GM21619 (cell line): ENCODE measurements around the gene USO1.
A peak's percentile ranks its signal among the peaks of the same experiment; 100 is the strongest.
"Not testable (repeated sequence)": the region's sequence is repeated elsewhere in the genome, so short reads cannot be mapped to it uniquely, and the experiment has no call there.

Experiments
- ATAC-seq: cut with Tn5 transposase; IDR thresholded peaks from one replicate; pipeline ENCODE4 v1.9.1; 2021; ENCODE audit not compliant: unreplicated experiment

Gene USO1, protein sequence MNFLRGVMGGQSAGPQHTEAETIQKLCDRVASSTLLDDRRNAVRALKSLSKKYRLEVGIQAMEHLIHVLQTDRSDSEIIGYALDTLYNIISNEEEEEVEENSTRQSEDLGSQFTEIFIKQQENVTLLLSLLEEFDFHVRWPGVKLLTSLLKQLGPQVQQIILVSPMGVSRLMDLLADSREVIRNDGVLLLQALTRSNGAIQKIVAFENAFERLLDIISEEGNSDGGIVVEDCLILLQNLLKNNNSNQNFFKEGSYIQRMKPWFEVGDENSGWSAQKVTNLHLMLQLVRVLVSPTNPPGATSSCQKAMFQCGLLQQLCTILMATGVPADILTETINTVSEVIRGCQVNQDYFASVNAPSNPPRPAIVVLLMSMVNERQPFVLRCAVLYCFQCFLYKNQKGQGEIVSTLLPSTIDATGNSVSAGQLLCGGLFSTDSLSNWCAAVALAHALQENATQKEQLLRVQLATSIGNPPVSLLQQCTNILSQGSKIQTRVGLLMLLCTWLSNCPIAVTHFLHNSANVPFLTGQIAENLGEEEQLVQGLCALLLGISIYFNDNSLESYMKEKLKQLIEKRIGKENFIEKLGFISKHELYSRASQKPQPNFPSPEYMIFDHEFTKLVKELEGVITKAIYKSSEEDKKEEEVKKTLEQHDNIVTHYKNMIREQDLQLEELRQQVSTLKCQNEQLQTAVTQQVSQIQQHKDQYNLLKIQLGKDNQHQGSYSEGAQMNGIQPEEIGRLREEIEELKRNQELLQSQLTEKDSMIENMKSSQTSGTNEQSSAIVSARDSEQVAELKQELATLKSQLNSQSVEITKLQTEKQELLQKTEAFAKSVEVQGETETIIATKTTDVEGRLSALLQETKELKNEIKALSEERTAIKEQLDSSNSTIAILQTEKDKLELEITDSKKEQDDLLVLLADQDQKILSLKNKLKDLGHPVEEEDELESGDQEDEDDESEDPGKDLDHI

DNA sequence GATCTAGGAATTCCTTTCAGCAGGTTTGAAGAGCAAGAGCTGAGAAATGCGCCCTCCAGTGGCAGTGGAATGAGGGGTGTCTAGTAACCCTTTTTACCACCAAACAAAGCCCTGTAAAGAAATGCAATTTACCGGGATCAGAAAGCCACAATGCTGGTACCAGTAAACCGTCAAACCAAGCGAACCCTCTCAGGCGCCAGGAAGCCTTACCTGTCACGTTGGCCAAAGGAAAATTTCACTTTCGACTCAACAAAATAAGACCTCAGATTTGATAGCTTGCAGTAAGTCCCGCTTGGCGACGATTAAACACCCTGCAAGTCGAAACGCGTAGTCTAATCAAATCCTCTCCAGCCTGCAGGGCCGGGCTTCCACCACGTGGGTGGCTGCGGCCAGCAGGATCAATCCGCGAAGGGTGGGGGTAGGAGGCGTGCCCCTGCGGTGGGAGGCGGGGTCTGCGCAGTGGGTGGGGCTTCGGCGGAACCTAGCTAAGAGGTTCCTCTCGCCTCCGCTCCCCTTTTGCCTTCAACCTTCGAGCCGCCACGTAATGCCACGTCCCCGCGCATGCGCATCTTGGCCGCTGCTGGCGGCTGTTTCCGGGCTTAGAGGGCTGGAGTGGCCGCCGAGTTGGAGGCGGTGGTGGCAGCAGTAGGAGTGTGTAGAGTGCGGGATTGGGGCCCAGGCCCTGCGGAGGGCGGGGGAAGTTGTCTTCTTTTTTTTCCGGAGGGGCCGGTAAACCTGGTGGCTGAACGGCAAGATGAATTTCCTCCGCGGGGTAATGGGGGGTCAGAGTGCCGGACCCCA, at the start of gene USO1:
Gene USO1 (plus strand): TSS at position 512 of the 801 bp plus-strand sequence. CDS start 243 bp downstream, at position 755.
- peak; percentile 82 for ATAC-seq

DNA sequence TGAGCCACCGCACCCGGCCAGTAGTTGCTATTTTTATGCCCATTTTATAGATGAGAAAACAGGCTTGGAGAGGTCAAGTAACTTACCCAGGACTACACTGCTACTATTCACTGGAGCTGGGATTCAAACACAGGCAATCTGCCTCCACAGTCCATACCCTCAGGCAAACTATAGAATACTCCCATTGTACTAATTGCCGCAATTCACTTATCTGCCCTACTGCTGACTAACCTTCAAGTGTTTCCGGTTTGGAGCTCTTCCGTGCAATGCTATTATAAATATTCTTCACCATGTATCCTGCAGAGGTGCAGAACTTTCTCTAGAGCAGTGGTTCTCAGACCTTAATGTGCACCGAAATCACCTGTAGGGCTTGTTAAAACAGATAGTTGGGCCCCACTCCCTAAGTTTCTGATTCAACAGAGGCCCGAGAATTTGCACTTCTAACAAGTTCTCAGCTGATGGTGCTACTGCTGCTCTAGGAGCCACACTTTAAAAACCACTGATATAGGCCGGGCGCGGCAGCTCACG, 49.3 kb upstream of the USO1 start:
- no peak for ATAC-seq

DNA sequence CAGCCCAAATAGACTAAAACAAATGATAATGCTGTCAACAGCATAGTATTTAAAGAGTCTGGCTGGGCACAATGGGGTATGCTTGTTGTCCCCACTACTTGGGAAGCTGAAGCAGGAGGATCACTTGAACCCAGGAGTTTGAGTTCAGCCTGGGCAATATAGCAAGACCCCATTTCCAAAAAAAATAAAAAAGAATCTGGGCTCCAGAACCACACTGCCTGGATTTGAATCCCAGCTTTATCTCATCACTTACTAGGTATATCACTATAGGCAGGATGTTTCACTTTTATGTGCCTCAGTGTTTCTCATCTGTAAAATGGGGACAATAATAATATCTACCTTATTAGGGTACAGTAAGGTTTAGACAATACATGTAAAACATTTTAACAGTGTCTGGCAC, 45.9 kb upstream of the USO1 start:
- no peak for ATAC-seq

DNA sequence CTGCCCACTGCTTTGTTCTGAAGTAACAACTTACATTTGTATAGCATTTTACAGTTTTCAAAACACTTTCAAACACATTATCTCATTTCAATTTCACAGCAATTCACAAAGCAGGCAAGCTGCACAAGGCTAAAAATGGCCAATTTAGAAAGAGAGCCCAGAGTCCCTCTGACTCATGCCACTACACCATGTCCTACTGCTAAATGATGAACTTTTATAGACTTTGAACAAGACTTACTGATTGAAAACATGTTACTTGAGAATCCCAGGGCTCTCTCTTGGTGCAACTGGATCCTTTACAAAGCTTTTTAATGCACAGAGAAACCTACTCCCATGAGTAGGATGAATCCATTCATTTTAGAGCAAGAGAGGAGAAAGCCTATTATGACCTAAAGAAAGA, 45.4 kb upstream of the USO1 start:
- no peak for ATAC-seq

DNA sequence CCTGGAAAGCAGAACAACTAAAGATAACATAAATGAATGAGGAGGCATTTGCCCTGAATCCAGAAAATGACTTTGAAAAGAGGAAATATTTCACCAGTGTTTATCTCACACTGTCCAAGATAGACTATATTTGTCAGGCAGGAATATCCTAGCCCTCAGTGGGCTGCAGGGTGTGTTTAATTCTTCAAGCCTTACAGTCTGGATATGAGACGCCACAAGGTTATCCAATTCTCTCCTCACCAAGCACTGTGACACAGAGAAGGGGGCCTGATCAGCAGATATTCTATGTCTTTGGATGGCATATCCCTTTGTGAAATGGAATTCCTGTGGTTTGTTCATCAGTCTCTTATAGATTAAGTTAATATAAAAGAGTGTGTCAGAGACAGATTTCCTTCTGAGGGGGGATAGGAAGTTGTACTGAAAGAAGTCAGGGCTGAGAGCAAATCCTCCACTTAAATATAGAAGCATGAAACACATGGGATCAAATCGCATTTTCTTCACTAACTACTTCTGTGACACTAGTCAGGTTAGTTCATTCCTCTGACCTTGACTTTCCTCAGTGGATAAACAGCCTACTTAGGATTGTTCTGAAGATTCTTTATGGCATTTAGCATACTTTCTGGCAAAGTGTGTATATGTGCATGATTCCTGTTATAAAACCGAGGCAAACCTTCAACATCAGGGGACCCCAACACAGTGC, 44.4 kb upstream of the USO1 start:
- ATAC-seq: no peak

DNA sequence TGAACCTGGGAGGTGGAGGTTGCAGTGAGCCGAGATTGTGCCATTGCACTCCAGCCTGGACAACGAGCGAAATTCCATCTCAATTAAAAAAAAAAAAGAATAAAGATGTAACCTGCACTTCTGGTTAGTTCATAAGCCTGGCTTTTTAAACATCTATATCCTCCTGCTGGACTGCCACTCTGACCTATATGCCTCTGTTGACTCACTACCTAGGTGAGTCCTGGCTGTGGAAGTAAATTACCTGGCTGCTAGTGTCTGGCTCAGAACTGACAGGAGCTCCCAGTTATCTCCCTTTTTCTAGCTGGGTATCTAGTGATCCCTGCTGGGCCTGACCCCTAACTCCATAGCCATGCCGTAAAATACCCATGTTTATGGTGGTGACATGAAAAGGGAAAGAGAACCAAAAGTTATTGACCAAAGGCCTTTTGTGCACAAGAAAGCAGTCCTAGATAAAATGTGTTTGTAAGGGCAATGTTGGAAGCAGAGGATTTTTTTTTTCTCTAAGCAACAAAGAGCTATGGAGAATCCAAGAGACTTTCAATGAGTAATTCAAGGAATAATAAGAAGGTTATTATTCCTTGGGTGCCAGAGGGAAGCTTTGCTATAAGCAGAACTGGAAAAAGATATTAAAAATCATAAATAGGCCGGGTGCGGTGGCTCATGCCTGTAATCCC, 40.8 kb upstream of the USO1 start:
- ATAC-seq: no peak

DNA sequence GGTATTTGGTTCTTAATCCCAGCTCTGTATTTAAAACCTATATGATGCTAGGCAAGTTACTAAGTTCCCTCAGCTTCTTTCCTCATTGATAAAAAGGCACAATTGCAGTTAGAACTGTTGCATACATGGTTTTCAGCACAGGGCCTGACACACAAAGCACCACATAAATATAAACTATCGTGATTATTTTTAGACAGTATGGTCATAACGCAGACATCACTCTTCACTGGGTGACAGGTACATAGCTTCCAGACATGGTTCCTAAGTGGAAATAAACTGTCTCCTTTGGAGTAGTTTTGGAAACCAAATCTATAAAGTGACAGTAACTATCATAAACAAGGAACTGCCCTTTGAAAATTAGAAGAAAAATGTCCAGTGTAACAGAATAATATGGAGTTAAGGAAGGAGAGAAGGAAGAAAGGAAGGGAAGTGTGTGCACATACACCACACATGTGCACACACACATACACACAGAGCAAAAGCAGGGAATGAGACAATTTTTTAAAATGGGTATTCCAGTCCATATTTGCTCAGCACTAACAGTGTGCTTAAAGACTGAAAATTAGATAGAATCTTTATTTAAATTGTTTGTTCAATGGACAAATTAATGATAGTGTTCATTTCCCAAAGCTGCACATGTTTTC, 38.7 kb upstream of the USO1 start:
- no peak for ATAC-seq

DNA sequence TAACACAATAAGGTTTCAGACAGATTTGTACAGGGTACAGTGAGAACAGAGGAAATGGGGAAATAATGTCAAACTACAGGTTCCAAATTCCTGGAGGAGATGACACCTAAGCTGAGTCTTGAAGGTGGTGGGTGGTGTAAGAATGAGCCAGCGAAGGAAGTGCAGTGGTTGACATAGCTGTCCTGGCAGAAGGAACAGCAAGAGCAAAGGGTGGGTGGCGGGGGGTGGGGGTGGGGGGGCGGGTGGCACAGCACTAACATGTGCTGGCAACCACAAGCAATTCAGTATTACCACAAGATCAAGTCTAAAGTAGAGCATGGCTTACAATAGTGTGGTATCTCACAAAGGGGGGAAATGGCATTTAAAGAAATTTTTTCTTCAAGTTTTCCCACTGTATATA, 38.0 kb upstream of the USO1 start:
- no peak for ATAC-seq

DNA sequence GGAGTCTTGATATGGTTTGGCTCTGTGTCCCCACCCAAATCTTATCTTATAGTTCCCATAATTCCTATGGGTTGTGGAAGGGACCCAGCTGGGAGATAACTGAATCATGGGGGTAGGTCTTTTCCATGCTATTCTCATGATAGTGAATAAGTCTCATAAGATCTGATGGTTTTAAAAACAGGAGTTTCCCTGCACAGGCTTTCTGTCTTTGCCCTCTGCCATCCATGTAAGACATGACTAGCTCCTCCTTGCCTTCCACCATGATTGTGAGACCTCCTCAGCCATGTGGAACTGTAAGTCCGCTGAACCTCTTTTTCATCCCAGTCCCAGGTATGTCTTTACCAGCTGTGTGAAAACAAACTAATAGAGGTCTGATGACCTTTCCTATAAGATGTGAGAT, 37.3 kb upstream of the USO1 start:
- not testable (repeated sequence) for ATAC-seq

DNA sequence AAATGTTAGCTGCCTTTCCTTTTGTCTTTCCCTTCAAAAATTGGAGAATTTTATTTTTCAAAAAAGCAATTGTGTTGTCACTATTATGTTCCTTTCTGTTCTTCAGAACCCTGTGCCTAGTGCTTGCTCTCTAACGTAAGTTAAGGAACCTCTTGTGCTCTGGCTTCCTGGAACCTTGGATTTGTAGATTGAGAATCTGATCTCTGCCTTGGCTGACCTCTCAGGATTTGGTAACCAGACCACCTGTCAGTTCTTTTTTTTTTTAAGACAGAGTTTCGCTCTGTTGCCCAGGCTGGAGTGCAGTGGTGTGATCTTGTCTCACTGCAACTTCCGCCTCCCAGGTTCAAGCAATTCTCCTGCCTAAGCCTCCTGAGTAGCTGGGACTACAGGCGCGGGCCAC, 32.3 kb upstream of the USO1 start:
- ATAC-seq: not testable (repeated sequence)

DNA sequence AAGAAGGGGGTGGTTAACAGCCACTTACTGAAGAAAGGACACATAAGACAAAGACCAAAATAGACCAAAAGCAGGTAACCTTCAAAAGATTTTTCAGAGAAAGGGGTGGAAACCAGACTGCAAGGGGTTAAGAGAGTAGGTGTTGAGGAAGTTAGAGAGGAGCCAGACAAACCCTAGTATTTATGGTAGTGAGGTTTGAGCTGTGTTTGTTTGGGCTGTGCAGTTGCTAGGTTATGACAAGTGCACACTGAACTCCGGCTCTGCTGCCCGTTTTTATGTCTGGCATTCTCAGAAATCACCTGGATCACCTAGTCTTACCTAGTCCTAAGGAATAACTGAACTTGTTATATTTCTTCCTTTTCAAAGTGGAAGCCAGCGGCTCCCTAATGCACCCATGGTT, 28.3 kb upstream of the USO1 start:
- ATAC-seq: no peak

DNA sequence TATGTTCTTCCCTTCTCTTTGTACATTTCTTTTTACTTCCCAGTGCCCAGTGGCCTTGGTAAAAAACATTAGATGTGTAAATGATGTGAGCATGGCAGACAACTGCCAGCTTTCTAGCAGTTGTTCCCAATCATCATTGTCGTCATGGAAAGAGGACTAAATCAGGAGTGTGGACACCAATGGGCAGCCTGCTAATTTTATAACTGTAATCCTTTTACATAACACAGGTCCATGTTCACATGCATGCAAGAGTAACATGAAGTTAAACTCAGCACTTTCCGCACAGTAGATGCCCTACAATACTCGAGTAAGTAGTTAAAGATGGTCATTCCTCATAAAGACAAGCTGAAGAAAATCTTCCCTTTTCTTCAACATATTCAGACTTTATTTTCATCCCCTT, 27.8 kb upstream of the USO1 start:
- no peak for ATAC-seq

DNA sequence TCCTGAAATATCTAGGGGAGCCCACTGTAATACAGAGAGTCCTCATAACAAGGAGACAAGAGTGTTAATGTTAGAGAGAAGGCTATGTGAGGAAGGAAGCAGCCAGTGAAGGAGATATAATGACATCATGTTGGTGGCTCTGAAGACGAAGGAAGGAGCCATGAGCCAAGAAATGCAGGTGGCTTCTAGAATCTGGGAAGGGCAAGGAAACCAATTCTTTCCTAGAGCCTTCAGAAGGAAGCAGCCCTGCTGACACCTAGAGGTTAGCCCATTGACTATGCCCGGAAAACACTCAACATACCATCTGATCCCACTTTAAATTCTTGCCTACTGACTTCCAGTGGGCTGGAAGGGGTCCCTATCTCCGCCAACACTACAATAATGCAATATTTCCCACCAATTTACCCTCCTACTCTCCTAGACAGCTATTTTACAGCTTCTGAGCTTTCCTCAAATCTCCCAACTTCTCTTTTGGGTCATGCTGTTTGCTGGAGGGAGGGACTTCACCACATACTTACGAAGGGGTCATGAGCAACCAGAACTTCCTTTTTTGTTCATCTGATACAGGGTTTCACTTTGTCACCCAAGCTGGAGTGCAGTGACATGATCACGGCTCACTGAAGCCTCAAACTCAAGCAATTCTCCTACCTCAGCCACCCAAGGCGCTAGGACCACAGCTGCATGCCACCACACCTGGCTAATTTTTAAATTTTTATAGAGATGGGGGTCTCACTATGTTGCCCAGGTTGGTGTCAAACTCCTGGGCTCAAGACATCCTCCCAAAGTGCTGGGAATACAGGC, 26.0 kb upstream of the USO1 start:
- peak; percentile 94 for ATAC-seq

DNA sequence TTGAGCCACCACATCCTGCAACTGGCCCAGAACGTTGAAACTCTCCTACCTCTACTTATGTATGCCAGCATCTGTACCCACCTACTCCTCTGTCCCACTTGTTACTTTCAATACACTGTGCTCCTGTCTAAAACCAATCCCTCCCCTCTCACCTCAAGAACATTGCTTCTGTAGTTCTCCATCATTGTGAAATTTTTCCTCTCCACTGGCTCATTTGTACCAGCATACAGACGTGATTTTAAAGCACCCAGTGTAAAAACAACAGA, 25.5 kb upstream of the USO1 start:
- peak; percentile 49 for ATAC-seq

DNA sequence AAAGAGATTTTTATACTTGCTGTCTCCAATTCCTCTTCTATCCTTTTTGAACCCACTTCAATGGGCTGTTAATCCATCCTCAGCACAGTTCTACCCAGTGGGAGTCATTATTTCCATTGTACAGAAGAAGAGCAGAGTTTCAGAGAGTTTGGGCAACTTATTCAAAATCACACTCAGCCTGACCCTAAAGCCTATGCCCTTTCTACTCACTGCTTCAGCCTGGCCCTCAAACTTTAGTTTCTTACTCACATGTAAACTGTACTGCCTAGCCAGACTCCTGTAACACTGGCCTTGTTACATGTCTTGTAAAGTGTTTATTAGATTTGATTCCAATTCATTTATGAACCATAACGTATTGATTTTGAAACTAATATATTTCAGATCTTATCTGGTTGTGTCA, 25.1 kb upstream of the USO1 start:
- no peak for ATAC-seq

DNA sequence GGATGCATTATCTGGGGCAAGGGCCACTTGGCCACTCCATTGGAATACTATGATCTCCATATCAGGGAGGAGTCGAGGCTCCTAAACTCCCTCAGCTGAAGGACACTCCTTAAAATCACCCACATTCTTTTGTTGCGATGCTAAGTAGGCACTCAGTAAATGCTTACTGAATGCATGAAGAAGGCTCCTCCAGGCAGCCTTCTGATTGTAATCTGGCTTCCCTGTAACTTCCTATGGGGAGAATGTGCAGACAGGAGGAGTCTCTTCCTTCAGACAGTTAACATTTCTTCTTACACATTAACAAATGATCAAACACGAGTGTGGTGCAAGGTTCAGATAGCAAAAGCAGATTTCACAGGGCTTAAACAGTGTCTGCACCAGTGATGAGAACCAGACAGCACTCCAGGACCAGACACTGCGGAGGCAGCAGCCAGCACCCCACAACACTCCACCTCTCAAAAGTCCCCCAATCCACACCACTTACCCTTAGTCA, 21.4 kb upstream of the USO1 start:
- ATAC-seq: no peak

DNA sequence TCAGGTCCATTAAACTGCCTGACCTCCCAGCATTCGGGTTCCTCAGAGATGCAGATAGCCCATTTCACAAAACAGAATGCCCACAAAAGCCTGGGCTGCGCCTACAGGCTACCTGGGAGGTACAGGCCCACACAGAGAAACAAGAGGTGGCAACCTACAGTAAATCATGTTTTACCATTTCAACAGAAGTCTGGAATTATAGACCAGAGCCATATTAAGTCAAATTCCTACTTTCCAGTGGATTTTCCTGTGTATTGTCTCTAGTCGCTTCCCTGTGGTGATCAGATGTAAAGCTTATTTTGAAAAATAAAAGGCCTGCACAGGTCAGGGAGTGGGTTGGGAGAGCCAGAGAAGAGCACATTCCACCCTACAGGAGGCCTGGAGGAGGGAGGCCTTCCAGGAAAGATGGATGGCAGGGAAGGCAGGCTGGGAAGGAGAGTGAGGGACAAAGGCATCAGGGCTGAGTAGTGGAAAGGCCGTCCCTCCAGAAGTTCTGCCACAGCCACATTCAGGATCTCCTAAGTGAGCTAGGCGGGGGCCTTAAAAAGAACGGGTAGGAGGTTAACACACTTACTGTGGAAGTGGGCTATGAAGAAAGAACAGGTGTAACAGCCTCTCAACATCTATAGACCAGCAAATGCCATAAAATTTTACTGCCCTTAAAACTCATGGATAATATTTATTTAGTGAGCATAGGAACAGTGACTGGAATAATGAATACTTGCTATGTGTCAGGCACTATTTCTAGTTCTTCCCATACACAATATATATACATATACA, 19.0 kb upstream of the USO1 start:
- ATAC-seq: no peak

DNA sequence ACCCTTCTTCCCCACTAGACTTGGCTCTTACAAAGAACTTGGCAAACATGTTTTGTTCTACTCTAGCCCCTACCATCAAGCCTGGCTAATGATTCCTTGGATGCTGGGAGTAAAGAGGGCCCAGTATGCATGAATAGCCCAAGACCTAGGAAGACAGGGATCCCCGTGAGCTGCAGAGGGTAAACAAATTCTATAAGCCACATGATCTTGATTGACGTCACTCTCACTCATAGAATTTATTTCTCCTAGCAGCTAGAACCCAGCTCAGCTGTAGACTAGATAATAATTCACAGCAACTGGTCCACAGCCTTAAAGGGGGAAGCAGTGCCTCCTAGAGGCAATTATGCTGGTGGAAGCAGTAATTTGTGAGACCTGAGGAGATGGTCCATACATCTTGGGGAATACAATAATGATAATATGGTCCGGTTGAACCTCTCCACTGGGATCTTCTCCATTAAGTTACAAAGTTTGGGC, 16.1 kb upstream of the USO1 start:
- ATAC-seq: peak; percentile 64
